Motor neuron (in vitro differentiated cells): Measurements from ENCODE around the gene REPIN1. TPM values are rescaled to one million over a fixed set of nuclear protein-coding genes. Genes with fewer than 3 reads are reported as not detected.

ENCODE experiments used
- ATAC-seq, 8 experiments: fragments of 200-7000 bp; cut with Tn5 transposase; replicated peaks in 6 of 8; 2 replicates each; pipeline ENCODE4 v1.8.0; 2021; ENCODE audit warnings: mild to moderate bottlenecking in 8 of 8, moderate library complexity in 8 of 8
- H3K27ac ChIP-seq, 2 donors: fragments of 250-450 bp; sonication (Bioruptor Pico); 2 replicates each; pipeline ENCODE4 v1.9.0; 2021; ENCODE audit warnings: antibody characterized with exemption in 2 of 2, mild to moderate bottlenecking in 2 of 2, moderate library complexity in 1 of 2
- H3K4me1 ChIP-seq, 2 donors: fragments of 250-450 bp; sonication (Bioruptor Pico); replicated peaks in 1 of 2; 2 replicates each; pipeline ENCODE4 v1.6.1; 2021; ENCODE audit warnings: antibody characterized with exemption in 2 of 2, mild to moderate bottlenecking in 2 of 2, moderate library complexity in 1 of 2
- H3K4me3 ChIP-seq, 5 donors: fragments of 250-450 bp; sonication (Bioruptor Pico); 2 replicates each; pipeline ENCODE4 v1.9.0; 2021; ENCODE audit warnings: antibody characterized with exemption in 5 of 5, mild to moderate bottlenecking in 5 of 5, moderate library complexity in 4 of 5
- WGBS, 10 experiments: fragments of 450-650 bp; shearing (Covaris generic); methylation state at CpG; one replicate each; pipeline ENCODE4 v1.0.0; 2022; 5-methylcytosine and 5-hydroxymethylcytosine counted together
- in situ Hi-C, 9 experiments: fragments of 400-800 bp; cut with MboI; loops; one replicate each; pipeline ENCODE4 v1.15.0; 2021; ENCODE audit warnings: low sequenced_read_pairs in 9 of 9, low pct_unique_long_range_greater_than_20kb in 2 of 9; ENCODE audit not compliant: unreplicated experiment in 9 of 9
- total RNA-seq, 8 experiments: library from RNA; unstranded; fragments of 300-600 nt; gene quantifications; 2 replicates each; pipeline versions ENCODE4 v1.2.3 to v1.2.4, GENCODE V29; 2022

REPIN1 gene
- total RNA-seq, 8 experiments from 2014 or later = 54.9 to 102 (median 67.1) TPM

- H3K27ac ChIP-seq = no peak overlapping the region
- peaks cover 37 to 40% of the 10 kb centered on the region in 2 donors for H3K4me1 ChIP-seq
- WGBS, 10 experiments = 97 to 100% (median 100%) methylated on average over 2 to 18 of the region's 91 CpGs; no CpG with 5 or more reads in 6 of the 10 experiments
- H3K4me3 ChIP-seq = no peak overlapping the region
- no peak for ATAC-seq
- in situ Hi-C loops = no loop called here
Observed at GRCh38 chr7:150397346-150398107, 28.9 kb downstream of the REPIN1 start.

DNA sequence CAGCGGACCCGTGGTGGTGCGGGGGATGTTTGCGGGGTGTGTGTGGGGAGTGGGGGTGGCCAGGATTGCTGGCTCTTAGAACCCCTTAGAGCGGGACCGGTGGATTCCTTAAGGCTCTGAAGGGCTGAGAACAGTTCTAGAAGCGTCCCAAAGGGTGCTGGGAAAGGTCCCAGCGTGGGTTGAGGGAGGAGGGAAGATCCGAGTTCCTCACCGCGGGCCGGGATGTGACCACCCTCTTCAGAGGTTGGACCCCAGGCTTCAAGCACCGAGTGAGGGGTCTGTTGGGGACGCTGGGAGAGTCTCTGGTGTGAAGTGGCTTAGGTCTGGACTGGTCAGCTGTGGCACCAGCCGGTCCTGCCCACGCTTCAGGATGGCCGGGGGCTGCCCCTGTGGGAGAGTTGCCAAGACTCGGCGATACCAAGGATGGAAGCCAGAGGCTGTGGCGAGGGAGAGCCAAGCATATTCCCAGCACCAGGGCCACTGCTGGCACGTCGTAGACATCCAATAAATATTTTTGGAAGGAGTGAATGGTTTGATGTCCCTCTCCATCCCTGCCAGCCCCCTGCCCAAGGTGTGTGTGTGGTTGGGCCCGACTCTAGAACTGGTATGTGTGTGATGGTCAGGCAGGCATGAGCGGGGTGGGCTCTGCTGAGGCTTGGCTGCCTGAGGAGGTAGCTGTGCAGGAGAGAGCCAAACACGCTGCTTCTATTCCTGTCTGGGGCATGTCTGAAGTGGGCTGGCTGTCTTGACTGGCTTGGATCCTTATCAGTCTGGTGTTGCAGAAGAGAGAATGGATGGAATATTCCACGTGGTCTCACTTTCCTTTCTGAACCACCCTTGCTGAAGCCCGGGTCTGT is 29.7 kb downstream of the REPIN1 start:
- no peak overlapping the region for H3K4me3 ChIP-seq
- WGBS, 10 experiments = 89 to 100% (median 95%) methylated on average over 2 to 6 of the region's 27 CpGs; no CpG with 5 or more reads in 5 of the 10 experiments
- in situ Hi-C loops = no loop called here
- H3K27ac ChIP-seq = no peak overlapping the region
- peaks cover 45 to 48% of the 10 kb centered on the region in 2 donors for H3K4me1 ChIP-seq
- peak in 3 of 8 experiments; percentile 70 to 82 (median 76) for ATAC-seq

DNA sequence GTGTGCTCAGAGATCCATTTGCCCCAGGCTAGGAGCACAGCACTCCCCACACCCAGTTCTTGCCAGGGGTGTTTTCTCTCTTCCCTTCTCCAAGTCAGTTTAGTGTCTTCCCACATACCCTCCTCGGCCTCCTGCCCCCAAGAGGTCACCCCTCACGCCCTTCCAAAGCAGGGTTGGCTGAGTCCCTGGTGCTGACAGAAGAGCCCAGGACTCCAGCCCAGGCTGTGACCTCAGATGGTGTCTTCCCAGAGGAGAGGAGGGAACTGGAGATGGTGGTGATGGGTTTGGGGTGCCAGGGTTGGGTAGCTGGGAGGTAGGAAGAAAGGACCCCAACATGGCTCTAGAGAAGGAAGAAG is 30.3 kb downstream of the REPIN1 start:
- Histone ChIP-seq H3K4me3 (no peak overlapping the region), H3K4me1 (peaks cover 51 to 55% of the 10 kb centered on the region in 2 donors), H3K27ac (peak overlapping the region in 1 of 2 donors; percentile 72)
- in situ Hi-C loops = no loop called here
- no peak for ATAC-seq
- WGBS, 10 experiments = 80% methylated on average over 1 of the region's 2 CpGs; no CpG with 5 or more reads in 9 of the 10 experiments

GRCh38 chr7:150399421-150400007 is 30.9 kb downstream of the REPIN1 start:
- in situ Hi-C loops = loop anchor here in 3 of 9 experiments (25.0 kb wide), 3 partner anchors 112 to 588 kb away; partner anchors contain the start of genes ATP6V0E2 (in 1 of the 3), KCNH2 (in 1 of the 3) and NOS3 (in 1 of the 3)
- Histone ChIP-seq H3K27ac (peak overlapping the region; percentile 39 to 72), H3K4me1 (peaks cover 57 to 60% of the 10 kb centered on the region in 2 donors), H3K4me3 (no peak overlapping the region)
- ATAC-seq = peak in 4 of 8 experiments; percentile 21 to 43 (median 32)
- WGBS, 10 experiments = 60 to 94% (median 78%) methylated on average over 2 to 7 of the region's 15 CpGs; no CpG with 5 or more reads in 3 of the 10 experiments

- ATAC-seq = peak in 7 of 8 experiments; percentile 2 to 68 (median 61)
- H3K27ac ChIP-seq = peak overlapping the region; percentile 39 to 72
Observed at GRCh38 chr7:150400008-150400787, 31.6 kb downstream of the REPIN1 start.

DNA sequence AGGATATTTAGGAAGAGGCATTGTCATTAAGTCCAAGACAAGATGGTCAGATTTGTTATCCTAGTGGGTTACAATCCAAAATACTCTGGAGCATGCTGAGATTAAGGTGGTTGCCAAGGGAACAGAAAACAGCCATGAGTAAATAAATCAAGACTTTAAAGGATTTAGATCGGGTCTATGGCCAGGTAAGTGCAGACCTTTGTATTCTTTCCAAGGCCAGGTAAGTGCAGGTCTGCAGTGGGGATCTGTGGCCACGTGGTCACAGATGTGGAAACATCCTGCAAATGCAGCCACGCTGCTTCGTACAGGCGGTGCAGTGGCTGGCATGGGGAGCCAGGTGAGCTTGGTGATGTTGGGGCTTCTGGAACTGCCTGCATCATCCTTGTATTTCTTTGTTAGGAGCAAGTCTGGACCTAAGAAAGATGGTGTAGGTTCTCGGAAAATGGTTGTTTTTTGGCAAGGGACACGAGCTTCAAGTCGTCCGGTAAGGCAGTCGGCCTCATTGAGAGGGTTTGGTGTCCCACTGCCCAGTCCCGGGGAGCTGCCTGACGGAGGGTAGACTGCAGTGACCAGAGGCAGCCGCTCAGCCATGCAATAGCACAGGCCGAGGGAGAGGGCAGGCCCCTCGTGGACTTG is 32.3 kb downstream of the REPIN1 start:
- Histone ChIP-seq H3K27ac (no peak overlapping the region), H3K4me3 (no peak overlapping the region), H3K4me1 (peaks cover 62 to 64% of the 10 kb centered on the region in 2 donors)
- in situ Hi-C loops = loop anchor here in 3 of 9 experiments (25.0 kb wide), 3 partner anchors 114 to 586 kb away; partner anchors contain the start of genes ATP6V0E2 (in 1 of the 3), KCNH2 (in 1 of the 3) and NOS3 (in 1 of the 3)
- ATAC-seq = no peak
- 46 to 100% (median 63%) methylated on average over 1 to 8 of the region's 15 CpGs; no CpG with 5 or more reads in 2 of the 10 experiments for WGBS, 10 experiments

More at GRCh38 chr7:150400008-150400787, 31.6 kb downstream of the REPIN1 start:
- in situ Hi-C loops = loop anchor here in 3 of 9 experiments (25.0 kb wide), 3 partner anchors 113 to 587 kb away; partner anchors contain the start of genes ATP6V0E2 (in 1 of the 3), KCNH2 (in 1 of the 3) and NOS3 (in 1 of the 3)
- no peak overlapping the region for H3K4me3 ChIP-seq
- 17 to 100% (median 33%) methylated on average over 1 to 10 of the region's 11 CpGs; no CpG with 5 or more reads in 2 of the 10 experiments for WGBS, 10 experiments
- H3K4me1 ChIP-seq = peaks cover 61 to 63% of the 10 kb centered on the region in 2 donors

- ATAC-seq = no peak
- H3K4me1 ChIP-seq = peaks cover 67 to 69% of the 10 kb centered on the region in 2 donors
- in situ Hi-C loops = loop anchor here in 3 of 9 experiments (25.0 kb wide), 3 partner anchors 114 to 586 kb away; partner anchors contain the start of genes ATP6V0E2 (in 1 of the 3), KCNH2 (in 1 of the 3) and NOS3 (in 1 of the 3)
- peak overlapping the region in 1 of 2 donors; percentile 84 for H3K27ac ChIP-seq
- 75 to 100% (median 100%) methylated on average over 1 of the region's 1 CpG; no CpG with 5 or more reads in 3 of the 10 experiments for WGBS, 10 experiments
- H3K4me3 ChIP-seq = no peak overlapping the region
Observed at GRCh38 chr7:150401424-150401790, 32.8 kb downstream of the REPIN1 start.

- ATAC-seq = peak in 1 of 8 experiments; percentile 11
- H3K27ac ChIP-seq = peak overlapping the region; percentile 68 to 84
- peaks cover 72 to 75% of the 10 kb centered on the region in 2 donors for H3K4me1 ChIP-seq
- in situ Hi-C loops = loop anchor here in 3 of 9 experiments (25.0 kb wide), 3 partner anchors 115 to 585 kb away; partner anchors contain the start of genes ATP6V0E2 (in 1 of the 3), KCNH2 (in 1 of the 3) and NOS3 (in 1 of the 3)
- H3K4me3 ChIP-seq = no peak overlapping the region
- 0 to 80% (median 27%) methylated on average over 1 to 7 of the region's 7 CpGs; no CpG with 5 or more reads in 5 of the 10 experiments for whole genome bisulfite sequencing, 10 experiments
Observed at GRCh38 chr7:150401861-150402631, 33.4 kb downstream of the REPIN1 start.

DNA sequence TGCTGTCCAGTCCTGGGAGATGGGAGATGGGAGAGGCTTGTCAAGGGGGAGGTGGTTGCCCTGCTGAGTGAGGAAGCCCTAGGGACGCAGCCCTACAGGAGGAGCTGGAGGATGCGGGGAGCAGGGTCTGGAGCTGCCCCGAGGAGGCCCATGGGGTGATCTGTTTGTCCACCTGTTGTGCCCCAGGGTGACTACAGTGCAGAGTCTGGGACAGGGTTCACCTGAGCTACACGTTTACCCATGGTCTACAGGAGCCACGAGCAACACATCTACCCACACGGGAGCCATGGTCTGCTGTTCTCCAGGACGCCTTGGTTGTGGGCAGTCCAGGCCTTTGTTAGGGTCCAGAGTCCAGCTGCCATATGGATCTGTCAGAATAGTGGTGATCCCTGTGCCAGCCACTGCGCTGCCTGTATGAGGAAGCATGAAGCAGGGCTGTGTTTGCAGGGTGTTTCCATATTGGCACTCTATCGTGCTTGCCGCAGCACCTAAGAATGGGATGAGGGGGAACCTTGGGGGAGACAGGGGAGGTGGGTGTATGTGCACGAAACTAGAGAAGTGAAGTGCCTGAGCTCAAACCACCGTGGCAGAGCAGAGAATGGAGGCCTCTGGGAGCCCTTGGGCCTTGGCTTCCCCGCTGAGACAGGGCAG is 34.2 kb downstream of the REPIN1 start:
- no peak overlapping the region for H3K4me3 ChIP-seq
- no peak for ATAC-seq
- in situ Hi-C loops = loop anchor here in 3 of 9 experiments (25.0 kb wide), 3 partner anchors 115 to 585 kb away; partner anchors contain the start of genes ATP6V0E2 (in 1 of the 3), KCNH2 (in 1 of the 3) and NOS3 (in 1 of the 3)
- WGBS, 10 experiments = 40 to 92% (median 90%) methylated on average over 1 to 4 of the region's 13 CpGs; no CpG with 5 or more reads in 7 of the 10 experiments
- peaks cover 72 to 76% of the 10 kb centered on the region in 2 donors for H3K4me1 ChIP-seq
- H3K27ac ChIP-seq = peak overlapping the region; percentile 68 to 84
